Keratinocyte (primary cell): ENCODE results near the gene SCAPER. TPM values are rescaled to one million over a fixed set of nuclear protein-coding genes. Genes with fewer than 3 reads are reported as not detected.
A peak's percentile ranks its signal among the peaks of the same experiment; 100 is the strongest.

Source experiments
- DNase-seq: peaks from one replicate; pipeline ENCODE4 v3.0.0-alpha.2; 2011; ENCODE audit warnings: low read depth, missing footprints, low spot score
- FAIRE-seq: peaks from 2 replicates; lab custom pipeline; 2011; peaks lifted over from hg19 to GRCh38; lab: Jason Lieb, UNC
- H2AFZ ChIP-seq: 2 replicates; pipeline ENCODE4 v1.6.0; 2012; ENCODE audit warnings: low read length, control low read depth, inconsistent platforms; ENCODE audit not compliant: control insufficient read depth
- H3K27ac ChIP-seq: 2 replicates; pipeline ENCODE4 v1.5.1; 2011; ENCODE audit warnings: low read length; ENCODE audit not compliant: control insufficient read depth, insufficient read depth
- H3K27me3 ChIP-seq: 3 replicates; pipeline ENCODE4 v1.6.0; 2011; ENCODE audit warnings: low read length; ENCODE audit not compliant: control insufficient read depth, insufficient read depth; ENCODE audit errors: extremely low read depth
- H3K36me3 ChIP-seq, 2 experiments: 2 replicates in 1 of 2; 3 replicates in 1 of 2; pipeline ENCODE4 v1.5.1; 2011; ENCODE audit warnings: low read length in 2 of 2, mild to moderate bottlenecking in 1 of 2; ENCODE audit not compliant: control insufficient read depth in 2 of 2, insufficient read depth in 2 of 2; ENCODE audit errors: extremely low read depth in 1 of 2
- H3K4me1 ChIP-seq: 3 replicates; pipeline ENCODE4 v1.5.1; 2011; ENCODE audit warnings: low read length; ENCODE audit not compliant: control insufficient read depth, insufficient read depth; ENCODE audit errors: extremely low read depth
- H3K4me2 ChIP-seq: 3 replicates; pipeline ENCODE4 v1.6.0; 2011; ENCODE audit warnings: low read depth, low read length; ENCODE audit not compliant: control insufficient read depth, insufficient read depth; ENCODE audit errors: extremely low read depth
- H3K4me3 ChIP-seq, 3 experiments: fragments of 200-600 bp in 1 of 3; sonication (generic) in 1 of 3; 2 replicates in 2 of 3; 3 replicates in 1 of 3; pipeline ENCODE4 v1.5.1; 2011 to 2016; ENCODE audit warnings: low read length in 3 of 3, mild to moderate bottlenecking in 3 of 3, control low read depth in 2 of 3, inconsistent platforms in 1 of 3, low read depth in 1 of 3, mixed read lengths in 1 of 3, mixed run types in 1 of 3, moderate library complexity in 1 of 3; ENCODE audit not compliant: control insufficient read depth in 2 of 3, insufficient read depth in 2 of 3; ENCODE audit errors: extremely low read depth in 1 of 3
- H3K79me2 ChIP-seq: 2 replicates; pipeline ENCODE4 v1.6.0; 2012; ENCODE audit warnings: low read length; ENCODE audit not compliant: control insufficient read depth, insufficient read depth
- H3K9ac ChIP-seq: 3 replicates; pipeline ENCODE4 v1.6.0; 2011; ENCODE audit warnings: low read length; ENCODE audit not compliant: control insufficient read depth, insufficient read depth; ENCODE audit errors: extremely low read depth
- H3K9me1 ChIP-seq: 3 replicates; pipeline ENCODE4 v1.6.0; 2011; ENCODE audit warnings: low read length; ENCODE audit not compliant: control insufficient read depth, insufficient read depth; ENCODE audit errors: extremely low read depth
- H3K9me3 ChIP-seq: 2 replicates; pipeline ENCODE4 v1.5.1; 2012; ENCODE audit warnings: low read depth, low read length; ENCODE audit not compliant: control insufficient read depth
- H4K20me1 ChIP-seq: 3 replicates; pipeline ENCODE4 v1.6.0; 2011; ENCODE audit warnings: low read length; ENCODE audit not compliant: control insufficient read depth, insufficient read depth; ENCODE audit errors: extremely low read depth
- EZH2 ChIP-seq: IDR thresholded peaks from one replicate; pipeline ENCODE4 v1.6.1; 2012; ENCODE audit warnings: inconsistent platforms, mild to moderate bottlenecking, low read length, moderate library complexity
- dilution Hi-C: fragments of 300-500 bp; cut with MboI; formaldehyde crosslinking; loops from one replicate; pipeline ENCODE4 v1.7.0; 2020; ENCODE audit warnings: low sequenced_read_pairs; ENCODE audit not compliant: extremely low pct_ligation_motif_present
- polyA plus RNA-seq, 5 experiments: library from polyadenylated mRNA; depleted of rRNA in 3 of 5; stranded (reverse) in 3 of 5; stranded (forward) in 1 of 5; unstranded in 1 of 5; fragments of >200 nt; gene quantifications; 1 replicate in 1 of 5; 2 replicates in 3 of 5; 3 replicates in 1 of 5; pipeline versions ENCODE4 v1.2.1 to v1.2.3, GENCODE V29; 2011 to 2012; ENCODE audit warnings: missing spikeins in 2 of 5, low read depth in 1 of 5, low replicate concordance in 1 of 5
- TF ChIP-seq, protein P1 (sequence below), 3 experiments: IDR thresholded peaks in 1 of 3; conservative IDR thresholded peaks in 1 of 3; optimal IDR thresholded peaks in 1 of 3; 2 replicates in 2 of 3; 3 replicates in 1 of 3; pipeline versions ENCODE3 to v1.5.1; 2011; ENCODE audit warnings: low read length in 3 of 3, mild to moderate bottlenecking in 3 of 3, moderate library complexity in 2 of 3, control low read depth in 1 of 3, inconsistent platforms in 1 of 3; ENCODE audit not compliant: insufficient read depth in 2 of 3; ENCODE audit errors: extremely low read depth in 1 of 3

Gene SCAPER
- polyA plus RNA-seq, 1 donor (not counting 4 experiments of a cell fraction or from before 2014, with no cell fraction given), result 5.2 TPM

GRCh38 chr15:76340198-76340802 is 564.8 kb downstream of the SCAPER start:
- Histone ChIP-seq H3K36me3 (no peaks in the 10 kb centered on the region), H4K20me1 (peaks cover 5% of the 10 kb centered on the region), H3K4me1 (peaks cover 16% of the 10 kb centered on the region), H3K9me1 (no peaks in the 10 kb centered on the region), H3K4me3 (peak overlapping the region in 2 of 3 experiments; percentile 53 to 59), H3K9ac (no peak overlapping the region), H3K4me2 (peak overlapping the region; percentile 75), H3K27ac (no peak overlapping the region), H3K9me3 (peaks cover 4% of the 10 kb centered on the region), H2AFZ (peak overlapping the region; percentile 30), H3K27me3 (peaks cover 99% of the 10 kb centered on the region), H3K79me2 (no peaks in the 10 kb centered on the region)
- no peak for DNase-seq
- TF ChIP-seq, protein P1, sequence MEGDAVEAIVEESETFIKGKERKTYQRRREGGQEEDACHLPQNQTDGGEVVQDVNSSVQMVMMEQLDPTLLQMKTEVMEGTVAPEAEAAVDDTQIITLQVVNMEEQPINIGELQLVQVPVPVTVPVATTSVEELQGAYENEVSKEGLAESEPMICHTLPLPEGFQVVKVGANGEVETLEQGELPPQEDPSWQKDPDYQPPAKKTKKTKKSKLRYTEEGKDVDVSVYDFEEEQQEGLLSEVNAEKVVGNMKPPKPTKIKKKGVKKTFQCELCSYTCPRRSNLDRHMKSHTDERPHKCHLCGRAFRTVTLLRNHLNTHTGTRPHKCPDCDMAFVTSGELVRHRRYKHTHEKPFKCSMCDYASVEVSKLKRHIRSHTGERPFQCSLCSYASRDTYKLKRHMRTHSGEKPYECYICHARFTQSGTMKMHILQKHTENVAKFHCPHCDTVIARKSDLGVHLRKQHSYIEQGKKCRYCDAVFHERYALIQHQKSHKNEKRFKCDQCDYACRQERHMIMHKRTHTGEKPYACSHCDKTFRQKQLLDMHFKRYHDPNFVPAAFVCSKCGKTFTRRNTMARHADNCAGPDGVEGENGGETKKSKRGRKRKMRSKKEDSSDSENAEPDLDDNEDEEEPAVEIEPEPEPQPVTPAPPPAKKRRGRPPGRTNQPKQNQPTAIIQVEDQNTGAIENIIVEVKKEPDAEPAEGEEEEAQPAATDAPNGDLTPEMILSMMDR (optimal IDR thresholded peaks at IDR 0.05 in 1 of 3, IDR thresholded peaks at IDR 0.05 in 1 of 3, conservative IDR thresholded peaks at IDR 0.05 in 1 of 3; ENCODE audit: extremely low read depth in 1 of 3, insufficient read depth in 2 of 3, low read length in 3 of 3), result no peak
- TF ChIP-seq EZH2, result no peak
- dilution Hi-C loops, result no loop called here
- FAIRE-seq, result no peak

GRCh38 chr15:76339305-76340197 is 565.6 kb downstream of the SCAPER start:
- Histone ChIP-seq H2AFZ (no peak overlapping the region), H3K27ac (no peak overlapping the region), H3K4me2 (peak overlapping the region; percentile 75), H3K9me1 (no peaks in the 10 kb centered on the region), H3K79me2 (no peaks in the 10 kb centered on the region), H3K36me3 (no peaks in the 10 kb centered on the region), H3K4me1 (peaks cover 16% of the 10 kb centered on the region), H3K4me3 (peak overlapping the region in 2 of 3 experiments; percentile 53 to 59), H4K20me1 (peaks cover 5% of the 10 kb centered on the region), H3K9me3 (peaks cover 4% of the 10 kb centered on the region), H3K27me3 (peaks cover 98% of the 10 kb centered on the region), H3K9ac (no peak overlapping the region)
- dilution Hi-C loops, result no loop called here
- DNase-seq (no peak), FAIRE-seq (no peak)
- no peak for TF ChIP-seq EZH2
- TF ChIP-seq, protein P1 (optimal IDR thresholded peaks at IDR 0.05 in 1 of 3, IDR thresholded peaks at IDR 0.05 in 1 of 3, conservative IDR thresholded peaks at IDR 0.05 in 1 of 3; ENCODE audit: extremely low read depth in 1 of 3, insufficient read depth in 2 of 3, low read length in 3 of 3), result no peak
